PC-9 (cell line): ENCODE measurements around the gene SNTG2.
"Not testable (repeated sequence)": the region's sequence is repeated elsewhere in the genome, so short reads cannot be mapped to it uniquely, and the experiment has no call there.

Source experiments
- EZH2 ChIP-seq: fragments of 200-600 bp; sonication (generic); IDR thresholded peaks from 2 replicates; pipeline ENCODE4 v1.8.0; 2017; ENCODE audit warnings: antibody characterized with exemption, low read depth
- TF ChIP-seq, protein P1 (sequence below): fragments of 200-600 bp; sonication (generic); conservative IDR thresholded peaks from 2 replicates; pipeline ENCODE4 v1.6.1; 2017; ENCODE audit warnings: mixed run types, antibody characterized with exemption, mild to moderate bottlenecking, moderate library complexity

DNA sequence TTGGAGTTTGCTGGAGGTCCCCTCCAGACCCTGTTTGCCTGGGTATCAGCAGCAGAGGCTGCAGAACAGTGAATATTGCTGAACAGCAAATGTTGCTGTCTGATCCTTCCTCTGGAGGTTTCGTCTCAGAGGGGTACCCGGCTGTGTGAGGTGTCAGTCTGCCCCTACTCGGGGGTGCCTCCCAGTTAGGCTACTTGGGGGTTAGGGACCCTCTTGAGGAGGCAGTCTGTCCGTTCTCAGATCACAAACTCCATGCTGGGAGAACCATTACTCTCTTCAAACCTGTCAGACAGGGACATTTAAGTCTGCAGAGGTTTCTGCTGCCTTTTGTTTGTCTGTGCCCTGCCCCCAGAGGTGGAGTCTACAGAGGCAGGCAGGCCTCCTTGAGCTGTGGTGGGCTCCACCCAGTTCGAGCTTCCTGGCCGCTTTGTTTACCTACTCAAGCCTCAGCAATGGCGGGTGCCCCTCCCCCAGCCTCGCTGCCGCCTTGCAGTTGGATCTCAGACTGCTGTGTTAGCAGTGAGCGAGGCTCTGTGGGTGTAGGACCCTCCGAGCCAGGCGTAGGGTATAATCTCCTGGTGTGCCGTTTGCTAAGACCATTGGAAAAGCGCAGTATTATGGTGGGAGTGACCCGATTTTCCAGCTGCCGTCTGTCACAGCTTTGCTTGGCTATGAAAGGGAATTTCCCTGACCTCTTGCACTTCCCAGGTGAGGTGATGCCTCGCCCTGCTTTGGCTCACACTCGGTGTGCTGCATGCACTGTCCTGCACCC, 437.5 kb downstream of the SNTG2 start:
- not testable (repeated sequence) for TF ChIP-seq EZH2
- TF ChIP-seq, protein P1, sequence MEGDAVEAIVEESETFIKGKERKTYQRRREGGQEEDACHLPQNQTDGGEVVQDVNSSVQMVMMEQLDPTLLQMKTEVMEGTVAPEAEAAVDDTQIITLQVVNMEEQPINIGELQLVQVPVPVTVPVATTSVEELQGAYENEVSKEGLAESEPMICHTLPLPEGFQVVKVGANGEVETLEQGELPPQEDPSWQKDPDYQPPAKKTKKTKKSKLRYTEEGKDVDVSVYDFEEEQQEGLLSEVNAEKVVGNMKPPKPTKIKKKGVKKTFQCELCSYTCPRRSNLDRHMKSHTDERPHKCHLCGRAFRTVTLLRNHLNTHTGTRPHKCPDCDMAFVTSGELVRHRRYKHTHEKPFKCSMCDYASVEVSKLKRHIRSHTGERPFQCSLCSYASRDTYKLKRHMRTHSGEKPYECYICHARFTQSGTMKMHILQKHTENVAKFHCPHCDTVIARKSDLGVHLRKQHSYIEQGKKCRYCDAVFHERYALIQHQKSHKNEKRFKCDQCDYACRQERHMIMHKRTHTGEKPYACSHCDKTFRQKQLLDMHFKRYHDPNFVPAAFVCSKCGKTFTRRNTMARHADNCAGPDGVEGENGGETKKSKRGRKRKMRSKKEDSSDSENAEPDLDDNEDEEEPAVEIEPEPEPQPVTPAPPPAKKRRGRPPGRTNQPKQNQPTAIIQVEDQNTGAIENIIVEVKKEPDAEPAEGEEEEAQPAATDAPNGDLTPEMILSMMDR = not testable (repeated sequence)
